ENCODE measurements around the gene ATP5IF1.
A peak's percentile ranks its signal among the peaks of the same experiment; 100 is the strongest.

Gene ATP5IF1

GRCh38 chr1:28235755-28236655 is at the start of gene ATP5IF1:
Gene ATP5IF1, plus strand, starts transcription at chr1:28236124. Its CDS starts 60 bp downstream, at chr1:28236184.
- no peaks in the 10 kb centered on the region for H3K9me3 ChIP-seq
- peaks cover 15% of the 10 kb centered on the region; the same call in 1 of the 2 replicates for H4K20me1 ChIP-seq
- no peak for TF ChIP-seq Cebpa-rat (IDR thresholded peaks at IDR 0.05)
- peak within 1 kb of the TSS; percentile 91 for H3K9ac ChIP-seq
- peaks cover 51% of the 10 kb centered on the region for H3K4me1 ChIP-seq
- H3K27ac ChIP-seq = peak within 1 kb of the TSS; percentile 82
- H3K36me3 ChIP-seq = peaks cover 33% of the 10 kb centered on the region
- H3K4me3 ChIP-seq = peak within 1 kb of the TSS; percentile 80
- no peaks in the 10 kb centered on the region for H3K27me3 ChIP-seq
- peak within 1 kb of the TSS; percentile 97 for H3K4me2 ChIP-seq

DNA sequence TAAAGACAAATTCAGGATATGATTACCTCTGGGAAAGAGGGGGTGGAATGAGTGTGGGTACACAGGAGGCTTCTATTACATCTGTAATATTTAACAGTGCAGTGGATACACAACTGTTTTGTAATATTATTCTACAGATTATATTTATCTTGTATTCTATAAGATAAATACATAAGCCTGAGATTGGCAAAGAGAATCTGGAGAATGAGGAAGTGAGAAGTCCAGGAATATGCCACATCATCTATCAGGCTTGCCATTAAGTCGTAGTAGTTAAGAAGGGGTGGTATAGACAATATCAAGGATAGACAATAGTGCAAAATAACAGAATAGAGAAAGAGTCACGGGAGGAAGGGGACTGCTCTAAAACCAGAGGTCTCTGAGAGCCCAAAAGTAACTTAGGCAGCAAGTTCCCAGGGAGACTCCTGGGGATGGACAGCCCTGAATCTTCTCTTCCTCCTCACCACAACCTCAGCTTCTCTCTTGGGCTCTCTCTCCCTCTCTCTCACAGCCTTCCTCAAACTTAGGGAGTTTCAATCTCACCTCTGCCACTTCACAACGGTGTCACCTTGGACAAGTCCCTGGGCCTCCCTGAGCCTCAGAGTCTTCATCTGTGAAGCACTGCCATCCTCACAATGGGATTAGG is 45.5 kb upstream of the ATP5IF1 start:
- H3K4me1 ChIP-seq = peaks cover 21% of the 10 kb centered on the region
- no peak for TF ChIP-seq Cebpa-rat (IDR thresholded peaks at IDR 0.05)
- H3K9me3 ChIP-seq = no peaks in the 10 kb centered on the region
- H4K20me1 ChIP-seq = no peaks in the 10 kb centered on the region
- no peak overlapping the region for H3K4me3 ChIP-seq
- no peak overlapping the region for H3K27ac ChIP-seq
- no peaks in the 10 kb centered on the region for H3K27me3 ChIP-seq
- H3K36me3 ChIP-seq = no peaks in the 10 kb centered on the region
- no peak overlapping the region for H3K9ac ChIP-seq
- peak overlapping the region; percentile 19; the same call in 1 of the 2 replicates for H3K4me2 ChIP-seq

GRCh38 chr1:28190996-28191645 is 44.8 kb upstream of the ATP5IF1 start:
- peaks cover 5% of the 10 kb centered on the region for H4K20me1 ChIP-seq
- no peaks in the 10 kb centered on the region for H3K36me3 ChIP-seq
- H3K4me3 ChIP-seq = no peak overlapping the region
- H3K4me1 ChIP-seq = peaks cover 25% of the 10 kb centered on the region
- H3K9ac ChIP-seq = no peak overlapping the region
- peak overlapping the region; percentile 19; the same call in 1 of the 2 replicates for H3K4me2 ChIP-seq
- no peak for TF ChIP-seq Cebpa-rat (IDR thresholded peaks at IDR 0.05)
- H3K27me3 ChIP-seq = no peaks in the 10 kb centered on the region
- H3K27ac ChIP-seq = no peak overlapping the region; the same call in 1 of the 2 replicates
- H3K9me3 ChIP-seq = no peaks in the 10 kb centered on the region

GRCh38 chr1:28193701-28194161 is 42.2 kb upstream of the ATP5IF1 start:
- H3K4me3 ChIP-seq = no peak overlapping the region
- H3K4me1 ChIP-seq = peaks cover 50% of the 10 kb centered on the region
- H4K20me1 ChIP-seq = peaks cover 26% of the 10 kb centered on the region
- no peak overlapping the region for H3K9ac ChIP-seq
- H3K36me3 ChIP-seq = peaks cover 12% of the 10 kb centered on the region
- H3K27me3 ChIP-seq = no peaks in the 10 kb centered on the region
- no peak for TF ChIP-seq Cebpa-rat (IDR thresholded peaks at IDR 0.05)
- peak overlapping the region; percentile 22 for H3K4me2 ChIP-seq
- H3K9me3 ChIP-seq = no peaks in the 10 kb centered on the region
- H3K27ac ChIP-seq = no peak overlapping the region

GRCh38 chr1:28194326-28195035 is 41.4 kb upstream of the ATP5IF1 start:
- H3K27ac ChIP-seq = no peak overlapping the region
- no peak overlapping the region for H3K9ac ChIP-seq
- H3K9me3 ChIP-seq = no peaks in the 10 kb centered on the region
- peaks cover 26% of the 10 kb centered on the region for H4K20me1 ChIP-seq
- H3K36me3 ChIP-seq = peaks cover 19% of the 10 kb centered on the region
- no peaks in the 10 kb centered on the region for H3K27me3 ChIP-seq
- peak overlapping the region; percentile 22 for H3K4me2 ChIP-seq
- H3K4me3 ChIP-seq = no peak overlapping the region
- no peak for TF ChIP-seq Cebpa-rat (IDR thresholded peaks at IDR 0.05)
- H3K4me1 ChIP-seq = peaks cover 58% of the 10 kb centered on the region

GRCh38 chr1:28195780-28196179 is 40.1 kb upstream of the ATP5IF1 start:
- Histone ChIP-seq H3K4me3 (no peak overlapping the region), H3K4me1 (peaks cover 64% of the 10 kb centered on the region), H3K36me3 (peaks cover 31% of the 10 kb centered on the region), H3K9ac (no peak overlapping the region), H3K27ac (no peak overlapping the region), H3K9me3 (no peaks in the 10 kb centered on the region), H4K20me1 (peaks cover 26% of the 10 kb centered on the region), H3K4me2 (peak overlapping the region; percentile 77; the same call in 1 of the 2 replicates), H3K27me3 (no peaks in the 10 kb centered on the region)
- TF ChIP-seq Cebpa-rat (IDR thresholded peaks at IDR 0.05) = no peak

- Histone ChIP-seq H3K9ac (no peak overlapping the region), H4K20me1 (peaks cover 26% of the 10 kb centered on the region), H3K27me3 (no peaks in the 10 kb centered on the region), H3K4me3 (no peak overlapping the region), H3K27ac (no peak overlapping the region), H3K4me1 (peaks cover 58% of the 10 kb centered on the region), H3K9me3 (no peaks in the 10 kb centered on the region), H3K36me3 (peaks cover 37% of the 10 kb centered on the region), H3K4me2 (peak overlapping the region; percentile 77)
- no peak for TF ChIP-seq Cebpa-rat (IDR thresholded peaks at IDR 0.05)
Observed at GRCh38 chr1:28196330-28196729, 39.6 kb upstream of the ATP5IF1 start.

DNA sequence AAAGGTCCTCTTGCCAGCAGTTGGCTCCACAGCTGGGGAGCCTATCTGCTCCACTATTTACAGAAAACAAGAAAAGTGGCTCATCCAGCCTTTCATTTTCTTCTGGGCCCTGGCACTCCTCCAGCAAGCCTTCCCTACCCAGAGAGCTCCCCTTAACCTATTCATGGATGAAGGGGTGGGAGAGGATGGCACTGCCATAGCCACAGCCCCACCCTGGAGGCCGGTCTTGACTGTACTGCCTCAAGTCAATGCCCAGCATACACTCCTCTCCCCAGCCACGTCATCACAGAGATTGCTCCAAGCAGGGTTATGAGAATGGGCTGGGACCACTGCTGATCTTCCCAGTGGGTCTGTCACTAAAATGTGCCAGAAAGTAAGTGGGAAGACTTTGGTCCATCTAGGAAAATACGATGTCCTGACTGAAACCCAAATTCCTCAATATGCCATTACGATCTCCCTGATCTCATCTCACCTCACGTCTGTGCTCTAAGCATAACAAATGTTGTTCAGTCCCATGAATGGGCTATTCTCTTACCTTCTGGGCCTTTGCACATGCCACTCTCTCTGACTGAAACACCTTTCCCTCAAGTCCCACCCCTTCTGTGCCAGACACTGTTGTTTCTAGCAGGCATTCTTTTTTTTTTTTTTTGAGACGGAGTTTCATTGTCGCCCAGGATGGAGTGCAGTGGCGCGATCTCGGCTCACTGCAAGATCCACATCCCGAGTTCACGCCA is 38.1 kb upstream of the ATP5IF1 start:
- 0 out of 2 replicates have a peak overlapping the region, but pooled peaks have one; percentile 29 for H3K9ac ChIP-seq
- no peaks in the 10 kb centered on the region for H3K27me3 ChIP-seq
- peak overlapping the region; percentile 18; the same call in 1 of the 2 replicates for H3K27ac ChIP-seq
- H3K4me3 ChIP-seq = no peak overlapping the region
- H4K20me1 ChIP-seq = peaks cover 26% of the 10 kb centered on the region
- peak overlapping the region; percentile 77 for H3K4me2 ChIP-seq
- H3K9me3 ChIP-seq = no peaks in the 10 kb centered on the region
- H3K36me3 ChIP-seq = peaks cover 52% of the 10 kb centered on the region
- peaks cover 56% of the 10 kb centered on the region for H3K4me1 ChIP-seq
- no peak for TF ChIP-seq Cebpa-rat (IDR thresholded peaks at IDR 0.05)

All from BLaER1 (cell line).